HS-27A (cell line): ENCODE measurements around the gene TYW1B.
"Not testable (repeated sequence)": the region's sequence is repeated elsewhere in the genome, so short reads cannot be mapped to it uniquely, and the experiment has no call there.

Source experiments
- DNase-seq: peaks from one replicate; pipeline ENCODE4 v3.0.0-alpha.2; 2012; ENCODE audit warnings: low read depth, missing footprints

Gene TYW1B

DNA sequence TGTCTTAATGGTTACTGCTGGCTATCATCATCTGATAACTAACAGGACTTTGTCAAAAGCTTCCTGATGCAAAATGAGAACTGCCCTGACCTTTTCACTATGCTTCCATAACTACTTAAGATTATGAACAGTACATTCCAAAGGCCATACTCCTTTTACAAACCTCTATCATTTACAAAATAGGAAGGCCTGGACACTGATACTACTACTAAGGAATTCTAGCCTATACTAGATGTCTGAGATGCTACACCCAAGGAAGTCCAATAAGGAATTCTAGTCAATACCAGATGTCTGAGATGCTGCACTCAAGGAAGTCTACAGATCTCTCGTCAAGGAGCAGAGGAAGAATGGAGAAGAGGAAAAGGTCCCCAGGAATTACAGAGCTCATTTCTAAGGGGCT lies 130.9 kb downstream of the TYW1B start:
- not testable (repeated sequence) for DNase-seq

DNA sequence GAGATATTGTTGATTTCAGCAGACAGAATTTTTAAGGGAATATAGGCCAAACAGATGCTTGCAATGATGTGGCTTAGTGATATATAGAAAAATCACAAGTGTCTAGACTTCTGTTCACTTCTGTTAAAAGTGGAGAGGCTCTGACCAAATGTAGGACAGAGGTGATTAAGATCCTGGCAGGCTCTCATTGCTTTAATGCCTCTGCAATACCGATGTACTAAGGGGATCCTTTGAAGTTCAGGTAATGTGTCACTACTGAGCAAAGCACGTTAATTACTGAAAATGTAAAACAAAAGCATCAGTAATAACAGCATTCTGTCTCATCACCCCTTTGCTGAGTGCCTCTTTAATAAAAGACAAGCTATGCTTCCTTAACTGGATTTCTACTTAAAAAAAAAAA lies 131.4 kb downstream of the TYW1B start:
- not testable (repeated sequence) for DNase-seq

DNA sequence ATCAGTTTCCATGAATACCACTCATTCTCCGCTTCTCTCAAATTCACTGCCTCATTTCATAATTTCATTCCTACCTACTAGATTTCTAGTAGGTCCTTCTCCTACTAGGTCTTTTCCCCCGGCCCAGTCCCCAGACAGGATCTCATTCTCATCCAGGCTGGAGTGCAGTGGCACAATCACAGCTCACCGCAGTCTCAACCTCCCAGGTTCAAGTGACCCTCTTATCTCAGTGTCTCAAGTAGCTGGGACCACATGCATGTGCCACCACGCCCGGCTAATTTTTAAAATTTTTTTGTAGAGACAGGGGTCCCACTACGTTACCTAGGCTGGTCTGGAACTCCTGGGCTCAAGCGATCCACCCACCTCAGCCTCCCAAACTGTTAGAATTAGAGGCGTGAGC lies 132.5 kb downstream of the TYW1B start:
- not testable (repeated sequence) for DNase-seq

DNA sequence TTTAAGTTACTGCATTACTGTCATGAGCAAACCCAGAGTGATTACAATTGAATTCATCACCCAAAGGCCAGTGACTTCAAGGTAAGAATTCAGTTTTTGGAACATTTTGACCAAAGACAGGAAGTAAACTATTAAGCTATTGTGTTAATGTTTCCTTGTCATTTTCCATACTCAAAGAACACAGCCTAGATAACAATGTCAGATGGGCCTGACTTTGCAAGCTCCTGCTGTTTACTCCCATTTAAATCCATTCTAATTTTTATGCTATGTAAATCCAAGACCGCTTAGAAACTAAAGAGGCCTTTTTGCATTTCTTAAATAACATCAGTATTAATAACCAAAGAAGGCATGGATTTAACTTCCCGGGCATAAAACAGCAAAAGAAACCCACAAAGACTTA lies 136.6 kb downstream of the TYW1B start:
- DNase-seq: not testable (repeated sequence)

- DNase-seq: not testable (repeated sequence)
These were observed 137.8 kb downstream of the TYW1B start for GRCh38 chr7:72690177-72690576.

DNA sequence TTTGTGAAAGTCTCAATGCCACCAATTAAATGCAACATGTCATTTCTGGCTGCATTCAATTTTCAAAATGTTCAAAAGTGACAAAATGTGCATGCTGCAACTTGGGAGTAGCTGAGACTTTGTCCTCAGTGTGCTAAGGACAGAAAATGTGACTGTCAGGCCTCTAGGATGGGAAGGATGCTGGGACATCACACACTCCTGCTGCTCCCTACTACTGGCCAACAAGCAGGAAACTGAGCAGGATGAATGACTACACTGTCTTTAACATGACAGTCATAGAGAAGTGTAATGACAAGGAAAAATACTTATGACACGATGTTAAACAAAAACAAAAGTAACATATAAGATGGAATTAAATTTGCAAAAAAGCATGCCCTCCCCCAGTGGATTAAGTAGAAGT lies 138.7 kb downstream of the TYW1B start:
- not testable (repeated sequence) for DNase-seq

DNA sequence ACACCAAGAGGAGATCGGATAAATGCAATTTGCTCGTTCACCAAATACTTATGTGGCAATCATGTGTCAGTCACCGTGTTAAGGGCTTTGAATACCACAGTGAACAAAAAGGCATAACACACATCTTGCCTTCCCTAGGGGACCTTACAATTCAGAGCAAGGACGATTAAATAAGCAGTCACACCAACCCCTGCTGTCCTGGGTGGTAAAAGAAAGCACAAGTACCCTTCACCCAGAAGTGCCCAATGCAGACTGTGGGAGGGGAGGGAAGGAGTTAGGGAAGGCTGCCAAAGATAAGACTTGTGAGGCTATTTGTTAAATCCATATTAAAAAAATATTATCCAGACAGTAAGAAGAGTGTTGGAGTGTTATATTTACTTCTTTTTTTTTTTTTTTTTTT lies 146.8 kb downstream of the TYW1B start:
- DNase-seq: not testable (repeated sequence)

- DNase-seq: not testable (repeated sequence)
These were observed 151.1 kb downstream of the TYW1B start for GRCh38 chr7:72676880-72677279.

GRCh38 chr7:72676086-72676690 lies 151.8 kb downstream of the TYW1B start:
- not testable (repeated sequence) for DNase-seq

DNA sequence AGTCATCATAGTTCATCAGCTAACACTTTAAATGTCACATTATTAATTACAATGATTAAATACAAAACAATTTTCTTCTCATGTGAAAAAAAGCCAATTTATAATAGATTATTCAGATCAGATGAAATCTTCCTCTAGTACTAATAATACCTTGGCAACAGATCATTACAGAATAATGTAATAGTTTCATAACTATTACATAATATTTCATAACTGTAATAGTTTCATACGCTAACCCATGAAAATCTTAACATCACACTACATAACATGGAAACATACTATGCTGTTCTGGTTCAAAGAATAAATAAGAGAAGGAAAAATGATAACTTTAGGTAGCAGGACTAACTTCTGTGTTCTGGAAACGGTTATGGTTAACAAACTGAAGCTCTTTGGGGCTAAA lies 152.3 kb downstream of the TYW1B start:
- DNase-seq: not testable (repeated sequence)

DNA sequence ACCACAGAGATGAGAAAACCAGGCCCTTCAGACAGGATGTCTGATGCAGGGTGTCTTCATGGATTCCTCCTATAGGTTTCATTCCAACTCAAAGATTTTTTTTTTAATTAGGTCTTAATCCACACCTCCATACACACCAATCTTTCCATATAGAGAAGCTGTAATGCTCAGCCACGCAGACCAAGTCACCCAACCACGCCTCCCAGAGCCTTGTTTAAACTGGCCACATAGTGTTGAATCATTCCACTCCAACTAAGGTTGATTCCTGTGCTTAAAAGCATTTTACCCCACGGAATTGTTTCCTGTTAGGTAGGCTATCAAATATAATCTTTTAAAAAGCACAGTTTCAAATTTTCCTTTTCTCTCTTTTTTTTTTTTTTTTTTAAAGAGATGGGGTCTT lies 153.6 kb downstream of the TYW1B start:
- DNase-seq: no peak

GRCh38 chr7:72670850-72671249 lies 157.2 kb downstream of the TYW1B start:
- not testable (repeated sequence) for DNase-seq

DNA sequence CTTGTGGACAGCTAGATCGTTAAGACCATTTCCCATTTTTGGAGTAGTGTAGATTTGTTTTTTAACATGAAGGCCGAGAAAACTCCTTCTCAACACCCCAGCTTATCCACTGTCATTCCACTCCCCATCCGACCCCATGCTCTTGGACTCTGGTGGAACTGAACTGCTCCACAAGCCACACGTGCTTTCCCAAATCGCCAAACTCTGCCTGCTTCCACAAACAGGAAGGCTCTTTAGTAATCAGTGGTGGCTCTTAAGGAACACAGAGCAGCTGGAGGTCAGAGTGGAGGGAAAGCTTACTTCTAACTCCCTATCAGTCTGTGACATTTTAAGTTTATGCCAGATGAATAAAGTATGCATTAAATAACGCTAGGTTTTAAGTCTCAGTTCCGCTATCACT lies 159.6 kb downstream of the TYW1B start:
- not testable (repeated sequence) for DNase-seq

DNA sequence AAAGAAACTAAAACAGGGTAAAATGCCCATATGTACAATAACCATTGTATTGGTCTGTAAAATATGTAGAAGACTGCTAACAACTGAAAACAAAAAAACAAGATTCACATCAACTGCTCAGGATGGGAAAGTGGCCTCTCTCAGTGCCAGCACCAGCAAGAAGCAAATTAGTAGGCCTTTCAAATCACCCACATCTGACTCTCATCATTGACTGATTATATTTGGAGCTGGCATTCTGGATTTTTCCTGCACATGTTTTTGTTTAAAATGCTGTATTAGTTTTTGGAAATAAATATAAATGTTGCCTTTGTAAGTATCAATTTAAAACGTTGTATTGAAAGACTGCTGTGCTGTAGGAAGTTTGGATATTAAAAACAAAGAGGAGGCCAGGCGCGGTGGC lies 161.0 kb downstream of the TYW1B start:
- DNase-seq: not testable (repeated sequence)

DNA sequence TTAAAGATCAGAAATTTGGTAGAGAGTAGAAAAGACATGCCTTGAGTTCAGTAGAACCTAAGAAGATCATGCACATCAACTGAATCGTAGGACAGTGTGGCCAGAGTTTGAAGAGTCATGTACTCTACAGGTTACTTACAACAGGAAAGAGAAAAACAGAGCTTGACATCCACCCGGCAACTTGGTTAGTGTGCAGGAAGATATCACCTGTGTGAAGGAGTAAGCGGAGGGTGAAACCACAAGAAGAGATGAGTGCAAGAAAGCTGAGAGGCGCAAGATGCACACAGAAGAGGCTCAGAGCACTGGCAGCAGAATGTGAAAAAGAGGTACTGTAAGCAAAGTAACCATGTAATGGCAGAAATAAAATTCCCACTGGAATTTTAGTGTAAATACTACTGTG lies 179.4 kb downstream of the TYW1B start:
- not testable (repeated sequence) for DNase-seq

DNA sequence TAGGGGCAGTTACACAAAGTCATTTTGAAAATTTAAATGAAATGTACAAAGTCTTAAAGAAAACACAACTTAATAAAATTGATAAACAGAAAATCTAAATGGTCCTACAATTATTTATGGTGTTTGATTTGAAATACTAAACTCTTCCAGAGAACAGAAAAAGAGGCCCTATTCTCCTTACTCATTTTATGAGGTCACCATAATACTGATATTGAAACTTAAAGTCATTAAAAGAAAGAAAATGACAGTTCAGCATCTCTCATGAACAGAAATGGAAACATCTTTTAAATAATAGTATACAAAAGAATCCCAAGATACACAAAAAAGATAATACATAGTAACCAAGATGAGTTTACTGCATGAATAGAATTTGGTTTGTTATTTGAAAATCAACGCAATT lies 184.3 kb downstream of the TYW1B start:
- not testable (repeated sequence) for DNase-seq

- not testable (repeated sequence) for DNase-seq
These were observed 186.3 kb downstream of the TYW1B start for GRCh38 chr7:72641485-72642248.

- DNase-seq: not testable (repeated sequence)
These were observed 187.3 kb downstream of the TYW1B start for GRCh38 chr7:72640740-72641139.

DNA sequence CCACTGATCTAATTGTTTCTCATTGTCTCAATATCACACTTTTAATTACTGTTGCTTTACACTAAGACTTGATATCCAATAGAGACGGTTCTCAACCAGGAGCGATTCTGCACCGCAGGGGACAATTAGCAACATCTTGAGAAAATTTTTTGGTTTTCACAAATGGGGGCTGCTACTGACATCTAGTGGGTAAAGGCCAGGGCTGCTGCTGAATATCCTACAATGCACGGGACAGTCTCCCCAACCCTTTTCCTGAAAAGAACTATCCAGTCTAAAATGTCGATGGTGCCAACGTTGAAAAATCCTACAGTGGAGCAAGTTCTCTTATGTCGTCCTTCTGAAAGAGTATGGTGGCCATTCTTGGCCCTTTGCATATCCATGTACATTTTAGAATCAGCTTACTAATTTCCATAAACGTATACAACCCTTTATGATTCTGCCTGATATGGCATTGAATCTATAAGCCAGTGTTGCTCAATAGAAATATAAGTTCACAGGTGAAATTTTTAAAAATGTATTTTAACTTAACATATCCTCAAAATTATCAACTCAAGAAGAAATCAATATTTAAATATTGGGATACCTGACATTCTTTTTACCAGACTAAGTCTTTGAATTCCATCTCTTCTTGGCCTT lies 192.6 kb downstream of the TYW1B start:
- not testable (repeated sequence) for DNase-seq

GRCh38 chr7:72632765-72633292 lies 195.2 kb downstream of the TYW1B start:
- DNase-seq: not testable (repeated sequence)

DNA sequence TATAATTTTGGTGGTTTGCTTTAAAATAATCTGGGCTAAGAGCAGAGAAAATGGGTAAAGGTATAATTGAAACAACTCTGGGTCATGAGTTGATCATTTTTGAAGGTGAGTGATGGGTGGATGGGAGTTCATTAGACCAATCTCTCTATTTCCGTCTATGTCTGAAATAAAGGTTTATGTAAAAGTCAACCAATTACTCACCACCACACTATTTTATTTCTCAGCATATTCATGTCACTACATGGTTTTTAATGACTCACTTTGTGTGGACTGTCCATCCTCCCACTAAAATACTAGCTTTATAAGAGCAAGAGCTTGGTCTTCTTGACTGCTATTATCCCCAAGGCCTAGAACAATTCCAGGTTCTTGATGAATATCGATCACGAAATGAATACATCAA lies 199.6 kb downstream of the TYW1B start:
- not testable (repeated sequence) for DNase-seq

GRCh38 chr7:72626428-72627011 lies 201.5 kb downstream of the TYW1B start:
- DNase-seq: not testable (repeated sequence)
